ENCODE data around the gene E2F1.

The E2F1 gene

GRCh38 chr20:33671573-33672288 is 14.5 kb downstream of the E2F1 start:
- Histone ChIP-seq H3K4me3 (ENCODE audit: low read depth in 1 of 2, low read length in 2 of 2) (no peak overlapping the region), H3K4me2 (ENCODE audit: insufficient read depth, low read length) (no peak overlapping the region), H3K9ac (ENCODE audit: low read depth, low read length) (no peak overlapping the region), H4K20me1 (ENCODE audit: insufficient read depth, low read length) (peaks cover 20% of the 10 kb centered on the region), H3K27ac (ENCODE audit: low read length) (no peak overlapping the region), H3K4me1 (ENCODE audit: insufficient read depth, low read length) (peaks cover 29% of the 10 kb centered on the region), H3K27me3 (ENCODE audit: insufficient read depth, low read length, poor library complexity) (no peaks in the 10 kb centered on the region), H3K36me3 (ENCODE audit: insufficient read depth, low read length) (peaks cover 24% of the 10 kb centered on the region), H3K9me3 (ENCODE audit: insufficient read depth, low read length, severe bottlenecking) (no peaks in the 10 kb centered on the region), H2AFZ (ENCODE audit: low read depth, low read length) (no peak overlapping the region), H3K79me2 (ENCODE audit: insufficient read depth, low read length) (no peaks in the 10 kb centered on the region; the same call in 1 of the 2 replicates)
- ATAC-seq (ENCODE audit: insufficient read depth, low read depth) (no peak), DNase-seq (no peak)
- no peak for TF ChIP-seq EZH2 (IDR thresholded peaks at IDR 0.05; ENCODE audit: borderline replicate concordance, low read depth, low read length, severe bottlenecking)
- TF ChIP-seq CTCF (IDR thresholded peaks at IDR 0.05; ENCODE audit: borderline replicate concordance, extremely low read depth, low read length, poor library complexity, severe bottlenecking) = no peak

GRCh38 chr20:33670715-33671499 is 15.3 kb downstream of the E2F1 start:
- Histone ChIP-seq H3K27me3 (ENCODE audit: insufficient read depth, low read length, poor library complexity) (no peaks in the 10 kb centered on the region), H3K4me1 (ENCODE audit: insufficient read depth, low read length) (peaks cover 29% of the 10 kb centered on the region), H3K4me2 (ENCODE audit: insufficient read depth, low read length) (no peak overlapping the region), H4K20me1 (ENCODE audit: insufficient read depth, low read length) (peaks cover 12% of the 10 kb centered on the region), H3K27ac (ENCODE audit: low read length) (no peak overlapping the region), H2AFZ (ENCODE audit: low read depth, low read length) (no peak overlapping the region), H3K79me2 (ENCODE audit: insufficient read depth, low read length) (no peaks in the 10 kb centered on the region; the same call in 1 of the 2 replicates), H3K9me3 (ENCODE audit: insufficient read depth, low read length, severe bottlenecking) (no peaks in the 10 kb centered on the region), H3K4me3 (ENCODE audit: low read depth in 1 of 2, low read length in 2 of 2) (no peak overlapping the region), H3K9ac (ENCODE audit: low read depth, low read length) (no peak overlapping the region), H3K36me3 (ENCODE audit: insufficient read depth, low read length) (peaks cover 15% of the 10 kb centered on the region; the same call in 1 of the 2 replicates)
- DNase-seq (no peak), ATAC-seq (ENCODE audit: insufficient read depth, low read depth) (no peak)
- TF ChIP-seq CTCF (IDR thresholded peaks at IDR 0.05; ENCODE audit: borderline replicate concordance, extremely low read depth, low read length, poor library complexity, severe bottlenecking) (no peak), EZH2 (IDR thresholded peaks at IDR 0.05; ENCODE audit: borderline replicate concordance, low read depth, low read length, severe bottlenecking) (no peak)

- no peak for DNase-seq
- Histone ChIP-seq H3K27me3 (ENCODE audit: insufficient read depth, low read length, poor library complexity) (no peaks in the 10 kb centered on the region), H3K4me1 (ENCODE audit: insufficient read depth, low read length) (peaks cover 24% of the 10 kb centered on the region), H3K79me2 (ENCODE audit: insufficient read depth, low read length) (no peaks in the 10 kb centered on the region; the same call in 1 of the 2 replicates), H3K9me3 (ENCODE audit: insufficient read depth, low read length, severe bottlenecking) (no peaks in the 10 kb centered on the region), H3K36me3 (ENCODE audit: insufficient read depth, low read length) (peaks cover 13% of the 10 kb centered on the region; the same call in 1 of the 2 replicates), H4K20me1 (ENCODE audit: insufficient read depth, low read length) (peaks cover 4% of the 10 kb centered on the region; the same call in 1 of the 2 replicates), H3K9ac (ENCODE audit: low read depth, low read length) (no peak overlapping the region), H3K4me3 (ENCODE audit: low read depth in 1 of 2, low read length in 2 of 2) (no peak overlapping the region), H3K4me2 (ENCODE audit: insufficient read depth, low read length) (no peak overlapping the region), H2AFZ (ENCODE audit: low read depth, low read length) (no peak overlapping the region), H3K27ac (ENCODE audit: low read length) (0 out of 2 replicates have a peak overlapping the region, but pooled peaks have one; percentile 14)
- no peak for ATAC-seq (ENCODE audit: insufficient read depth, low read depth)
- no peak for TF ChIP-seq CTCF (IDR thresholded peaks at IDR 0.05; ENCODE audit: borderline replicate concordance, extremely low read depth, low read length, poor library complexity, severe bottlenecking)
- TF ChIP-seq EZH2 (IDR thresholded peaks at IDR 0.05; ENCODE audit: borderline replicate concordance, low read depth, low read length, severe bottlenecking) = no peak
Observed at GRCh38 chr20:33669873-33670640, 16.1 kb downstream of the E2F1 start.

Data from DND-41 (cell line).